Cardiac septum (tissue), 1 donor: ENCODE results near the gene SCN4A. TPM values are rescaled to one million over a fixed set of nuclear protein-coding genes. Genes with fewer than 3 reads are reported as not detected.
"Not testable (repeated sequence)": the region's sequence is repeated elsewhere in the genome, so short reads cannot be mapped to it uniquely, and the experiment has no call there.

Source experiments
- DNase-seq: peaks from one replicate; pipeline ENCODE4 v3.0.0-alpha.2; 2020; ENCODE audit warnings: low spot score
- intact Hi-C: fragments of 100-400 bp; cut with DNase I; formaldehyde crosslinking; loops from one replicate; pipeline ENCODE4 v1.14.0; 2022
- total RNA-seq: library from RNA; stranded (reverse); fragmentation: NEBNext Ultra II Directional; extraction: Animal tissue kit (Norgen Biotek cat#: 25700); gene quantifications from one replicate; pipeline ENCODE4 v1.2.1, GENCODE V29; 2021
- donor health status: DM: no; HTN: no; CAD: no.

The SCN4A gene
- total RNA-seq, 1 donor from 2014 or later, result 0.22 TPM

- DNase-seq, result no peak
- intact Hi-C loops, result loop anchor here (10.0 kb wide), 1 partner anchor 359 kb away; no protein-coding TSS in a partner anchor
These were observed 46.6 kb downstream of the SCN4A start for GRCh38 chr17:63926164-63926563.

- no peak for DNase-seq
- intact Hi-C loops, result loop anchor here (10.0 kb wide), 1 partner anchor 359 kb away; no protein-coding TSS in a partner anchor
These were observed 47.1 kb downstream of the SCN4A start for GRCh38 chr17:63925615-63926014.

- not testable (repeated sequence) for DNase-seq
These were observed 50.3 kb downstream of the SCN4A start for GRCh38 chr17:63922402-63922801.

GRCh38 chr17:63920779-63921178, 51.9 kb downstream of the SCN4A start:
- intact Hi-C loops, result loop anchor here (10.0 kb wide), 1 partner anchor 364 kb away; no protein-coding TSS in a partner anchor
- DNase-seq, result not testable (repeated sequence)

More at GRCh38 chr17:63922402-63922801, 50.3 kb downstream of the SCN4A start:
- intact Hi-C loops, result loop anchor here (10.0 kb wide), 1 partner anchor 362 kb away; no protein-coding TSS in a partner anchor

GRCh38 chr17:63920050-63920449, 52.7 kb downstream of the SCN4A start:
- DNase-seq, result not testable (repeated sequence)
- intact Hi-C loops, result loop anchor here (10.0 kb wide), 1 partner anchor 365 kb away; no protein-coding TSS in a partner anchor

GRCh38 chr17:63919311-63919723, 53.4 kb downstream of the SCN4A start:
- intact Hi-C loops, result loop anchor here (2.0 to 5.0 kb wide), 3 partner anchors 71 to 213 kb away; partner anchors contain the start of gene ERN1
- no peak for DNase-seq

- intact Hi-C loops, result loop anchor here (2.0 to 5.0 kb wide), 3 partner anchors 72 to 213 kb away; partner anchors contain the start of gene ERN1
- DNase-seq, result not testable (repeated sequence)
These were observed 53.9 kb downstream of the SCN4A start, which contains the start of gene GH1 for GRCh38 chr17:63918789-63919305. Gene GH1, minus strand, starts transcription at chr17:63918839. Its CDS starts 63 bp downstream, at chr17:63918776.

GRCh38 chr17:63918305-63918704, 54.4 kb downstream of the SCN4A start:
- intact Hi-C loops, result loop anchor here (2.0 to 5.0 kb wide), 3 partner anchors 72 to 214 kb away; partner anchors contain the start of gene ERN1
- no peak for DNase-seq

- no peak for DNase-seq
- intact Hi-C loops, result loop anchor here (2.0 to 5.0 kb wide), 3 partner anchors 73 to 215 kb away; partner anchors contain the start of gene ERN1
These were observed 55.1 kb downstream of the SCN4A start for GRCh38 chr17:63917646-63918045.

GRCh38 chr17:63917206-63917605, 55.5 kb downstream of the SCN4A start:
- intact Hi-C loops, result loop anchor here (5.0 kb wide), 1 partner anchor 215 kb away; the partner anchor contains the start of gene ERN1
- DNase-seq, result peak; percentile 35

- intact Hi-C loops, result loop anchor here (5.0 kb wide), 1 partner anchor 216 kb away; the partner anchor contains the start of gene ERN1
- DNase-seq, result peak; percentile 36
These were observed 56.0 kb downstream of the SCN4A start for GRCh38 chr17:63916566-63917185.

GRCh38 chr17:63915753-63916152, 57.0 kb downstream of the SCN4A start:
- intact Hi-C loops, result loop anchor here (5.0 kb wide), 1 partner anchor 217 kb away; the partner anchor contains the start of gene ERN1
- DNase-seq, result peak; percentile 19

GRCh38 chr17:63914471-63914870, 58.2 kb downstream of the SCN4A start:
- intact Hi-C loops, result no loop called here
- DNase-seq, result no peak

GRCh38 chr17:63911657-63912100, 61.0 kb downstream of the SCN4A start:
- intact Hi-C loops, result no loop called here
- DNase-seq, result peak; percentile 41

- DNase-seq, result peak; percentile 44
- intact Hi-C loops, result no loop called here
These were observed 61.6 kb downstream of the SCN4A start, which contains the start of gene CSHL1 for GRCh38 chr17:63911041-63911635. Gene CSHL1, minus strand, starts transcription at chr17:63911258. Its CDS starts 62 bp downstream, at chr17:63911196.

- intact Hi-C loops, result no loop called here
- DNase-seq, result peak; percentile 72
These were observed 62.6 kb downstream of the SCN4A start for GRCh38 chr17:63910096-63910495.

- DNase-seq, result peak; percentile 63
- intact Hi-C loops, result not testable (repeated sequence)
These were observed 63.1 kb downstream of the SCN4A start for GRCh38 chr17:63909586-63909985.

GRCh38 chr17:63907161-63907778, 65.4 kb downstream of the SCN4A start:
- DNase-seq, intact Hi-C loops: not testable (repeated sequence)

GRCh38 chr17:63904796-63905195, 67.9 kb downstream of the SCN4A start:
- DNase-seq, intact Hi-C loops: not testable (repeated sequence)
